Natural killer cell treated with Interleukin-12 subunit alpha and Interleukin-12 subunit beta and Interleukin-15 and Interleukin-18, amount 100 ng/mL, for 72 hours (primary cell): ENCODE data around the gene CCT4. TPM values are rescaled to one million over a fixed set of nuclear protein-coding genes. Genes with fewer than 3 reads are reported as not detected.
"Not testable (repeated sequence)": the region's sequence is repeated elsewhere in the genome, so short reads cannot be mapped to it uniquely, and the experiment has no call there.

Source experiments
- ATAC-seq, 2 donors: fragments of 150-1000 bp; cut with Tn5 transposase in 1 of 2; sonication (Bioruptor Pico), chemical (Tn5 transposase) in 1 of 2; 2 replicates each; pipeline ENCODE4 v1.10.0; 2021
- DNase-seq: peaks from one replicate; pipeline ENCODE4 v3.0.0; 2022; ENCODE audit warnings: low spot score
- H3K27ac Mint-ChIP-seq, 2 donors: 1 replicate in 1 of 2; 2 replicates in 1 of 2; pipeline ENCODE4 v1.8.0; 2022; ENCODE audit warnings: mixed read lengths in 2 of 2, mild to moderate bottlenecking in 1 of 2, moderate library complexity in 1 of 2
- H3K27me3 Mint-ChIP-seq, 2 donors: 1 replicate in 1 of 2; 2 replicates in 1 of 2; pipeline ENCODE4 v1.8.0; 2022; ENCODE audit warnings: mixed read lengths in 2 of 2
- H3K36me3 Mint-ChIP-seq: one replicate; pipeline ENCODE4 v1.8.0; 2022; ENCODE audit warnings: mixed read lengths
- H3K4me1 Mint-ChIP-seq, 2 donors: 1 replicate in 1 of 2; 2 replicates in 1 of 2; pipeline ENCODE4 v1.8.0; 2022; ENCODE audit warnings: low read depth in 2 of 2, mixed read lengths in 2 of 2, mild to moderate bottlenecking in 1 of 2
- H3K4me3 Mint-ChIP-seq: one replicate; pipeline ENCODE4 v1.8.0; 2022; ENCODE audit warnings: mixed read lengths
- H3K9me3 Mint-ChIP-seq: 2 replicates; pipeline ENCODE4 v1.8.0; 2022; ENCODE audit warnings: mixed read lengths
- total RNA-seq, 2 donors: library from RNA; stranded (reverse); gene quantifications; one replicate each; pipeline ENCODE4 v1.2.3, GENCODE V29; 2022

The CCT4 gene
- total RNA-seq, 2 donors from 2014 or later: 207 to 291 TPM

GRCh38 chr2:61855318-61855613 lies 33.2 kb downstream of the CCT4 start:
- peak overlapping the region; percentile 28 to 66 for H3K27ac Mint-ChIP-seq
- DNase-seq (no peak), ATAC-seq (no peak)
- H3K9me3 Mint-ChIP-seq: no peaks in the 10 kb centered on the region
- peak overlapping the region; percentile 98 for H3K4me3 Mint-ChIP-seq
- H3K27me3 Mint-ChIP-seq: no peaks in the 10 kb centered on the region
- H3K4me1 Mint-ChIP-seq: peaks cover 13 to 20% of the 10 kb centered on the region in 2 donors
- H3K36me3 Mint-ChIP-seq: no peaks in the 10 kb centered on the region

- Mint-ChIP-seq H3K4me1 (peaks cover 13 to 20% of the 10 kb centered on the region in 2 donors), H3K4me3 (peak overlapping the region; percentile 98), H3K9me3 (no peaks in the 10 kb centered on the region), H3K36me3 (no peaks in the 10 kb centered on the region), H3K27me3 (no peaks in the 10 kb centered on the region), H3K27ac (peak overlapping the region; percentile 28 to 66)
- ATAC-seq (peak; percentile 94), DNase-seq (peak; percentile 87)
These were observed 33.7 kb downstream of the CCT4 start for GRCh38 chr2:61854564-61855317.

GRCh38 chr2:61853847-61854563 lies 34.5 kb downstream of the CCT4 start, which contains the start of gene FAM161A:
Gene FAM161A (minus strand): TSS chr2:61854060. CDS start chr2:61854041, 19 bp downstream.
- H3K27ac Mint-ChIP-seq: peak within 1 kb of the TSS; percentile 28 to 66
- no peaks in the 10 kb centered on the region for H3K9me3 Mint-ChIP-seq
- DNase-seq (peak; percentile 88), ATAC-seq (peak; percentile 92 to 93)
- H3K4me3 Mint-ChIP-seq: peak within 1 kb of the TSS; percentile 98
- no peaks in the 10 kb centered on the region for H3K27me3 Mint-ChIP-seq
- peaks cover 13 to 20% of the 10 kb centered on the region in 2 donors for H3K4me1 Mint-ChIP-seq
- H3K36me3 Mint-ChIP-seq: no peaks in the 10 kb centered on the region

GRCh38 chr2:61853086-61853846 lies 35.2 kb downstream of the CCT4 start:
- no peaks in the 10 kb centered on the region for H3K9me3 Mint-ChIP-seq
- H3K4me3 Mint-ChIP-seq: peak overlapping the region; percentile 98
- DNase-seq: no peak
- H3K27ac Mint-ChIP-seq: peak overlapping the region in 1 of 2 donors; percentile 28
- H3K4me1 Mint-ChIP-seq: peaks cover 13 to 20% of the 10 kb centered on the region in 2 donors
- H3K27me3 Mint-ChIP-seq: no peaks in the 10 kb centered on the region
- peak; percentile 81 to 82 for ATAC-seq
- no peaks in the 10 kb centered on the region for H3K36me3 Mint-ChIP-seq

GRCh38 chr2:61851270-61851669 lies 37.2 kb downstream of the CCT4 start:
- not testable (repeated sequence) for H3K9me3 Mint-ChIP-seq, H3K27me3 Mint-ChIP-seq, DNase-seq, ATAC-seq, H3K36me3 Mint-ChIP-seq, H3K27ac Mint-ChIP-seq, H3K4me3 Mint-ChIP-seq
- peaks cover 13 to 20% of the 10 kb centered on the region in 2 donors for H3K4me1 Mint-ChIP-seq

GRCh38 chr2:61845320-61845719 lies 43.1 kb downstream of the CCT4 start:
- Mint-ChIP-seq H3K4me1 (no peaks in the 10 kb centered on the region), H3K27me3 (no peaks in the 10 kb centered on the region), H3K27ac (no peak overlapping the region), H3K36me3 (no peaks in the 10 kb centered on the region), H3K4me3 (no peak overlapping the region), H3K9me3 (no peaks in the 10 kb centered on the region)
- no peak for DNase-seq
- no peak for ATAC-seq

GRCh38 chr2:61841286-61841685 lies 47.2 kb downstream of the CCT4 start:
- H3K27ac Mint-ChIP-seq: no peak overlapping the region
- no peak for ATAC-seq
- no peak overlapping the region for H3K4me3 Mint-ChIP-seq
- DNase-seq: no peak
- no peaks in the 10 kb centered on the region for H3K9me3 Mint-ChIP-seq
- no peaks in the 10 kb centered on the region for H3K27me3 Mint-ChIP-seq
- H3K36me3 Mint-ChIP-seq: no peaks in the 10 kb centered on the region
- no peaks in the 10 kb centered on the region for H3K4me1 Mint-ChIP-seq

- Mint-ChIP-seq H3K9me3 (no peaks in the 10 kb centered on the region), H3K27ac (no peak overlapping the region), H3K4me3 (no peak overlapping the region), H3K36me3 (no peaks in the 10 kb centered on the region), H3K27me3 (no peaks in the 10 kb centered on the region), H3K4me1 (no peaks in the 10 kb centered on the region)
- ATAC-seq: no peak
- DNase-seq: no peak
These were observed 53.6 kb downstream of the CCT4 start for GRCh38 chr2:61834893-61835292.

- H3K9me3 Mint-ChIP-seq: no peaks in the 10 kb centered on the region
- no peaks in the 10 kb centered on the region for H3K27me3 Mint-ChIP-seq
- DNase-seq (no peak), ATAC-seq (no peak)
- H3K27ac Mint-ChIP-seq: no peak overlapping the region
- H3K4me3 Mint-ChIP-seq: no peak overlapping the region
- H3K36me3 Mint-ChIP-seq: no peaks in the 10 kb centered on the region
- H3K4me1 Mint-ChIP-seq: no peaks in the 10 kb centered on the region
These were observed 54.5 kb downstream of the CCT4 start for GRCh38 chr2:61833971-61834370.

GRCh38 chr2:61832183-61832841 lies 56.1 kb downstream of the CCT4 start:
- no peak overlapping the region for H3K27ac Mint-ChIP-seq
- H3K9me3 Mint-ChIP-seq: no peaks in the 10 kb centered on the region
- no peaks in the 10 kb centered on the region for H3K4me1 Mint-ChIP-seq
- ATAC-seq: no peak
- no peak overlapping the region for H3K4me3 Mint-ChIP-seq
- DNase-seq: no peak
- H3K36me3 Mint-ChIP-seq: no peaks in the 10 kb centered on the region
- no peaks in the 10 kb centered on the region for H3K27me3 Mint-ChIP-seq

- no peak overlapping the region for H3K4me3 Mint-ChIP-seq
- ATAC-seq: no peak
- no peak overlapping the region for H3K27ac Mint-ChIP-seq
- DNase-seq: no peak
- H3K36me3 Mint-ChIP-seq: no peaks in the 10 kb centered on the region
- H3K9me3 Mint-ChIP-seq: no peaks in the 10 kb centered on the region
- no peaks in the 10 kb centered on the region for H3K4me1 Mint-ChIP-seq
- no peaks in the 10 kb centered on the region for H3K27me3 Mint-ChIP-seq
These were observed 66.2 kb downstream of the CCT4 start for GRCh38 chr2:61822255-61822654.
